ENCODE data around the gene FRAS1. TPM values are rescaled to one million over a fixed set of nuclear protein-coding genes. Genes with fewer than 3 reads are reported as not detected.

Gene FRAS1
- total RNA-seq, 1 experiment from 2014 or later, result 0.23 TPM

GRCh38 chr4:78057600-78058550 is 752 bp downstream of the FRAS1 start:
- Histone ChIP-seq H3K4me3 (ENCODE audit: low read depth in 2 of 2, low read length in 2 of 2) (peak overlapping the region; percentile 47 to 60), H3K9me3 (ENCODE audit: control insufficient read depth, insufficient read depth, low read depth, low read length) (no peaks in the 10 kb centered on the region), H3K4me1 (ENCODE audit: control insufficient read depth, insufficient read depth, low read length) (peaks cover 3% of the 10 kb centered on the region; the same call in 1 of the 2 replicates), H3K36me3 (ENCODE audit: control insufficient read depth, insufficient read depth, low read length) (peaks cover 3% of the 10 kb centered on the region; the same call in 1 of the 2 replicates), H3K27ac (ENCODE audit: low read length) (no peak overlapping the region), H3K27me3 (ENCODE audit: control insufficient read depth, insufficient read depth, low read length) (peaks cover 19% of the 10 kb centered on the region)
- DNase-seq (ENCODE audit: low read depth, low spot score) (no peak), ATAC-seq (peak; percentile 63)
- POLR2A ChIA-PET, result no interaction called here
- in situ Hi-C loops (cut with HindIII; ENCODE audit: low pct_unique_long_range_greater_than_20kb, low sequenced_read_pairs) (no loop called here), intact Hi-C loops (cut with micrococcal nuclease; ENCODE audit: unreplicated experiment) (loop anchor here (5.0 kb wide), 1 partner anchor 454 kb away; no protein-coding TSS in a partner anchor)
- CTCF ChIA-PET, result no interaction called here
- no peak for TF ChIP-seq POLR2AphosphoS5 (IDR thresholded peaks at IDR 0.05; ENCODE audit: low read depth, low read length)
- no peak for TF ChIP-seq REST (IDR thresholded peaks at IDR 0.05; ENCODE audit: insufficient read depth in 1 of 2, low read depth in 2 of 2, low read length in 1 of 2)
- TF ChIP-seq CTCF (IDR thresholded peaks at IDR 0.05), result no peak
- TF ChIP-seq TCF7L2 (IDR thresholded peaks at IDR 0.05; ENCODE audit: low read depth, low read length), result no peak
- no peak for TF ChIP-seq SIN3A (IDR thresholded peaks at IDR 0.05; ENCODE audit: borderline replicate concordance, insufficient read depth, low read depth, low read length)
- no TSS peak for BruUV-seq (replicated peaks)

GRCh38 chr4:78058591-78059523 is 1.7 kb downstream of the FRAS1 start:
- H3K4me1 ChIP-seq (ENCODE audit: control insufficient read depth, insufficient read depth, low read length), result peaks cover 3% of the 10 kb centered on the region; the same call in 1 of the 2 replicates
- no peak for DNase-seq (ENCODE audit: low read depth, low spot score)
- no peaks in the 10 kb centered on the region for H3K9me3 ChIP-seq (ENCODE audit: control insufficient read depth, insufficient read depth, low read depth, low read length)
- no peak for ATAC-seq
- peaks cover 3% of the 10 kb centered on the region; the same call in 1 of the 2 replicates for H3K36me3 ChIP-seq (ENCODE audit: control insufficient read depth, insufficient read depth, low read length)
- CTCF ChIA-PET, result interaction anchor here (0.6 kb wide), 3 partner anchors 177 to 627 kb away, joined by 3 to 4 read pairs (median 3); no protein-coding TSS in a partner anchor
- TF ChIP-seq REST (IDR thresholded peaks at IDR 0.05; ENCODE audit: insufficient read depth in 1 of 2, low read depth in 2 of 2, low read length in 1 of 2) (no peak), SIN3A (IDR thresholded peaks at IDR 0.05; ENCODE audit: borderline replicate concordance, insufficient read depth, low read depth, low read length) (no peak), POLR2AphosphoS5 (IDR thresholded peaks at IDR 0.05; ENCODE audit: low read depth, low read length) (no peak), CTCF (IDR thresholded peaks at IDR 0.05) (no peak), TCF7L2 (IDR thresholded peaks at IDR 0.05; ENCODE audit: low read depth, low read length) (no peak)
- H3K4me3 ChIP-seq (ENCODE audit: low read depth in 2 of 2, low read length in 2 of 2), result peak overlapping the region; percentile 47 to 60
- no TSS peak for BruUV-seq (replicated peaks)
- no peak overlapping the region for H3K27ac ChIP-seq (ENCODE audit: low read length)
- intact Hi-C loops (cut with micrococcal nuclease; ENCODE audit: unreplicated experiment) (loop anchor here (5.0 kb wide), 1 partner anchor 453 kb away; no protein-coding TSS in a partner anchor), in situ Hi-C loops (cut with HindIII; ENCODE audit: low pct_unique_long_range_greater_than_20kb, low sequenced_read_pairs) (no loop called here)
- POLR2A ChIA-PET, result no interaction called here
- peaks cover 19% of the 10 kb centered on the region for H3K27me3 ChIP-seq (ENCODE audit: control insufficient read depth, insufficient read depth, low read length)

Measured in Panc1 (cell line).